ENCODE results near the gene HDHD2.
A peak's percentile ranks its signal among the peaks of the same experiment; 100 is the strongest.

Gene HDHD2

DNA sequence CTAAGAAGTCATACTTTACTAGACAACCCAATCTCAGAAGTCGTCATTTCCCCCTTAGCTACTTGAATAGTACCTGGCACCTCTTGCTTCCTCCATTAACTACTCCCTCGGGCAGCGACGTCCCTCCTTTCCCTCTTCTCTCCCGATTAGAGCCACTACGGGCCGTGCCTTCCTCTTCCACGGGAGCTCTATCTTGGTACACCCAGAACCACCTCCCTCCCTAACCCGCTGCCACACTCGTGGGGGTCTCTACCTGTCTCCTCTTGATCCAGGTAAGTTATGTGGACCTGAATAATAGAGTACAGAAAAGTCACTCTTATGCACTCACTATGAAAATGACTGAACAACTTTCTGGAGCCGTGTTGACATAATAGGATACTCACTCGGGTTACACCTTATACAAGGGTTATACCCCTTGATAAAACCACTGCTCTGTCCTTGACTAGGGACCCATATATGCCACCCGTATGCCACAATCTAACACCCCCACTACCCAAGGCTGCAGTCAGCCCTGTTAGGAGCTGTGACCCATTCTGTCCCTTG is 595 bp upstream of the HDHD2 start:
- Histone ChIP-seq H3K36me3 (ENCODE audit: control insufficient read depth in 1 of 2, insufficient read depth in 2 of 2, low read length in 2 of 2) (peaks cover 0 to 8% of the 10 kb centered on the region in 2 donors), H3K4me3 (ENCODE audit: low read depth in 1 of 2, low read length in 2 of 2) (peak overlapping the region; percentile 94 to 96), H3K27me3 (ENCODE audit: control insufficient read depth in 1 of 2, insufficient read depth in 2 of 2, low read length in 2 of 2) (no peaks in the 10 kb centered on the region), H3K4me1 (ENCODE audit: control insufficient read depth in 1 of 2, insufficient read depth in 2 of 2, low read length in 2 of 2) (peaks cover 18 to 26% of the 10 kb centered on the region in 2 donors), H3K27ac (ENCODE audit: low read depth, low read length) (peak overlapping the region; percentile 83), H3K9me3 (ENCODE audit: control insufficient read depth in 1 of 2, low read length in 2 of 2) (no peaks in the 10 kb centered on the region), H3K9ac (ENCODE audit: low read depth in 1 of 2, low read length in 2 of 2) (peak overlapping the region; percentile 90 to 95)

DNA sequence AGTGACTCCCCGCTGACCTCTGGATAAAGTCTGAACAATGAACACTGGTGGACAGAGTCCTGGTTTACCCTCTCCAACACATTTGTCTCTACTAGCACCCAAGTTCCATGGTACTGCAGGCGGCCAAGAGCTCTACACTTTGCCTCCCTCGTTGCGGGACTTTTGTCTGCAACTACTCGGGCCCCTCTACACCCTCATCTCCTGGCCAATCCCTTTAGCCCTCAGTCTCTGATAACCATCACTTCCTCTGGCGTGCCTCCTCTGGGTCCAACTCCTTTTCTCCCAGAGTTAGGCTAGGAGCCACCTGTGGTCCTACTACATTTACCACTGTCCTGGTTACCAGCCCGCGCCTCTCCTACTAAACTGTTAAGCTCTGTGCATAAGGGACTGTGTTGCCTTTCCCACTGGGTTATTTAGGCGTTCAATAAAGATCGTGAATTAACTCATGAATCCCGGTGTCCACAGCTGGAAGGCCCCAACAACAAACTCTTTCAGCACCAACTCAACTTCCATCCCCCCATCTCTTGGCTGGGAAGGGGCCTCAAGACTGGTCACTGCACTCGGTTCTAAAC is 757 bp downstream of the HDHD2 start:
- H3K9ac ChIP-seq (ENCODE audit: low read depth in 1 of 2, low read length in 2 of 2) = peak overlapping the region; percentile 90 to 95
- no peaks in the 10 kb centered on the region for H3K27me3 ChIP-seq (ENCODE audit: control insufficient read depth in 1 of 2, insufficient read depth in 2 of 2, low read length in 2 of 2)
- no peaks in the 10 kb centered on the region for H3K9me3 ChIP-seq (ENCODE audit: control insufficient read depth in 1 of 2, low read length in 2 of 2)
- H3K4me1 ChIP-seq (ENCODE audit: control insufficient read depth in 1 of 2, insufficient read depth in 2 of 2, low read length in 2 of 2) = peaks cover 18 to 26% of the 10 kb centered on the region in 2 donors
- H3K27ac ChIP-seq (ENCODE audit: low read depth, low read length) = peak overlapping the region; percentile 83
- H3K4me3 ChIP-seq (ENCODE audit: low read depth in 1 of 2, low read length in 2 of 2) = peak overlapping the region; percentile 94 to 96
- H3K36me3 ChIP-seq (ENCODE audit: control insufficient read depth in 1 of 2, insufficient read depth in 2 of 2, low read length in 2 of 2) = peaks cover 0 to 7% of the 10 kb centered on the region in 2 donors

DNA sequence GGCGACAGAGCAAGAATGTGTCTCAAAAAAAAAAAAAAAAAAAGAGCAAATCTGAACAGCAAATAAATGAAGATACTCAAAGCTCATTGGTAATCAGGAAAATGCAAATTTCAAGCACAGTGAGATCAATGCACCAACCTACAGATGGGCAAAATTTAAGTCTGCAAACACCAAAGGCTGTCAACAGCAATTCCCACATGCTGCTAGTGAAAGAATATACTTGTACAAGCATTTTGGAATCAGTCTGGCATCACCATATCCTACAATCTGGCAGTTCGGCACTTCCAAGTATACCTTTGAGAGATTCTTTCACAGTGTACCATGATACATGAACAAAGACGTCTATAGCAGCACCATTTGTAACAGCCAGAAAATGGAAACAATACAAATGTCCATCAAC is 4.1 kb downstream of the HDHD2 start:
- no peaks in the 10 kb centered on the region for H3K36me3 ChIP-seq (ENCODE audit: control insufficient read depth in 1 of 2, insufficient read depth in 2 of 2, low read length in 2 of 2)
- H3K9me3 ChIP-seq (ENCODE audit: control insufficient read depth in 1 of 2, low read length in 2 of 2) = no peaks in the 10 kb centered on the region
- no peaks in the 10 kb centered on the region for H3K27me3 ChIP-seq (ENCODE audit: control insufficient read depth in 1 of 2, insufficient read depth in 2 of 2, low read length in 2 of 2)
- peaks cover 16 to 20% of the 10 kb centered on the region in 2 donors for H3K4me1 ChIP-seq (ENCODE audit: control insufficient read depth in 1 of 2, insufficient read depth in 2 of 2, low read length in 2 of 2)
- no peak overlapping the region for H3K27ac ChIP-seq (ENCODE audit: low read depth, low read length)
- no peak overlapping the region for H3K4me3 ChIP-seq (ENCODE audit: low read depth in 1 of 2, low read length in 2 of 2)
- no peak overlapping the region for H3K9ac ChIP-seq (ENCODE audit: low read depth in 1 of 2, low read length in 2 of 2)

DNA sequence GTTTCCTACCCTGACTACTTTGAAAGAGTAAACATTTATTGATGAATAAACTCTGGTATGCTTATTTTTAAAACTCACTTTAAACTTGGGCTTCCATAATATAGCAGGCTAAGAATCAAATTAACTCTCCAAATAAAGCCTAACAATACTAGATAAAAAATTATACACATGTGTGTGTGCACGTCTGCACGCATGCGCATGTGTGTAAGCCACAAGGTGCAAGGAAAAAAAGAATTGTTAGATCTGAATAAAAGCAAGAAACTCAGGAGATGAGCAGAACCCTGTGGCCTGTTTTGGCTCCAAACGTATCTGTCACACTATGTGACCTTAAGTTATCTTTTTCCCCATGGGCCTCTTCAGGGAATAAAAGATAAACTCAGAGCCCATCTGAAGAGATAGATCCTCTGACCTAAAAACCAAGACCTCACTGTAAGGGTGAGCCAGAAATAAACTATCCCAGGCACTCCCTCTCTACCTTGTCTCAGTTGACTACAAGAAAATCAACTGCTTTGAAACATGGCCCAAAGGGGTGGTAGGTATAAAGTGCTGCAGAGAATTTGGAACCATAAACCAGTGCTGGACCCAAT is 6.3 kb downstream of the HDHD2 start:
- Histone ChIP-seq H3K4me1 (ENCODE audit: control insufficient read depth in 1 of 2, insufficient read depth in 2 of 2, low read length in 2 of 2) (peaks cover 1 to 7% of the 10 kb centered on the region in 2 donors), H3K9ac (ENCODE audit: low read depth in 1 of 2, low read length in 2 of 2) (no peak overlapping the region), H3K4me3 (ENCODE audit: low read depth in 1 of 2, low read length in 2 of 2) (no peak overlapping the region), H3K36me3 (ENCODE audit: control insufficient read depth in 1 of 2, insufficient read depth in 2 of 2, low read length in 2 of 2) (no peaks in the 10 kb centered on the region), H3K27ac (ENCODE audit: low read depth, low read length) (no peak overlapping the region), H3K27me3 (ENCODE audit: control insufficient read depth in 1 of 2, insufficient read depth in 2 of 2, low read length in 2 of 2) (no peaks in the 10 kb centered on the region), H3K9me3 (ENCODE audit: control insufficient read depth in 1 of 2, low read length in 2 of 2) (no peaks in the 10 kb centered on the region)

DNA sequence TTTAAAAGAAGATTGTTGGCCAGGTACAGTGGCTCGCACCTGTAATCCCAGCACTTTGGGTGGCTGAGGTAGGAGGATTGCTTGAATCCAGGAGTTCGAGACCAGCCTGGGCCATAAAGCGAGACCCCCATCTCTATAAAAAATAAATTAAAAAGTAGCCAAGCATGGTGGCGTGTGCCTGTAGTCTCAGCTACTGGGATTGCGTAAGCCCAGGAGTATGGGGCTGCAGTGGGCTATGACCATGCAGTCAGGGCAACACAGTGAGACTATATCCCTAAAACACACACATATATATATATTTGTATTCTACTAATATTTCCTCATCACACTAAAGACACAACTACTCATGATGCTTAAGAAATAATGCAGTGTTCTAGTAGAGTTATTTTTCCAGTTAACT is 7.1 kb downstream of the HDHD2 start:
- no peaks in the 10 kb centered on the region for H3K27me3 ChIP-seq (ENCODE audit: control insufficient read depth in 1 of 2, insufficient read depth in 2 of 2, low read length in 2 of 2)
- H3K27ac ChIP-seq (ENCODE audit: low read depth, low read length) = no peak overlapping the region
- H3K36me3 ChIP-seq (ENCODE audit: control insufficient read depth in 1 of 2, insufficient read depth in 2 of 2, low read length in 2 of 2) = no peaks in the 10 kb centered on the region
- no peak overlapping the region for H3K4me3 ChIP-seq (ENCODE audit: low read depth in 1 of 2, low read length in 2 of 2)
- H3K9me3 ChIP-seq (ENCODE audit: control insufficient read depth in 1 of 2, low read length in 2 of 2) = no peaks in the 10 kb centered on the region
- H3K9ac ChIP-seq (ENCODE audit: low read depth in 1 of 2, low read length in 2 of 2) = no peak overlapping the region
- no peaks in the 10 kb centered on the region for H3K4me1 ChIP-seq (ENCODE audit: control insufficient read depth in 1 of 2, insufficient read depth in 2 of 2, low read length in 2 of 2)

DNA sequence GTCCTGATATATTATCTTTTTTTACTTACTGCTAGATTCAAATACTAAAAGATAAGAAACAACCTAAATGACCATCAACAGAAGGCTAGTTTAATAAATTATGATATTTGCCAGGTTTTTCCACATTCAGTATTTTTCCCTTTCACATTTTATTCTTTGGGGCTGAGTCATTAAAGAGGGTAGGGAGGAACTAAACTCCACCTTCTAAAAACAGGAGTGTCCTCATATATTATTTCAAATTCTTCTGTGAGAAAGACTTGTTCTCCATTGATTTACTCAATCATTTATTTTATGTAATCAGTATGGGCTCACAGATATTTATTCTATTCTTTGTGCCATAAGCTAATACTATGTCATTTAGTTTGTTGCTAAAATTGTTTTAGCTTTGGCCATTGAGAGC is 9.0 kb downstream of the HDHD2 start:
- Histone ChIP-seq H3K9me3 (ENCODE audit: control insufficient read depth in 1 of 2, low read length in 2 of 2) (no peaks in the 10 kb centered on the region), H3K27ac (ENCODE audit: low read depth, low read length) (no peak overlapping the region), H3K4me1 (ENCODE audit: control insufficient read depth in 1 of 2, insufficient read depth in 2 of 2, low read length in 2 of 2) (no peaks in the 10 kb centered on the region), H3K36me3 (ENCODE audit: control insufficient read depth in 1 of 2, insufficient read depth in 2 of 2, low read length in 2 of 2) (peaks cover 0 to 5% of the 10 kb centered on the region in 2 donors), H3K27me3 (ENCODE audit: control insufficient read depth in 1 of 2, insufficient read depth in 2 of 2, low read length in 2 of 2) (no peaks in the 10 kb centered on the region), H3K9ac (ENCODE audit: low read depth in 1 of 2, low read length in 2 of 2) (no peak overlapping the region), H3K4me3 (ENCODE audit: low read depth in 1 of 2, low read length in 2 of 2) (no peak overlapping the region)

DNA sequence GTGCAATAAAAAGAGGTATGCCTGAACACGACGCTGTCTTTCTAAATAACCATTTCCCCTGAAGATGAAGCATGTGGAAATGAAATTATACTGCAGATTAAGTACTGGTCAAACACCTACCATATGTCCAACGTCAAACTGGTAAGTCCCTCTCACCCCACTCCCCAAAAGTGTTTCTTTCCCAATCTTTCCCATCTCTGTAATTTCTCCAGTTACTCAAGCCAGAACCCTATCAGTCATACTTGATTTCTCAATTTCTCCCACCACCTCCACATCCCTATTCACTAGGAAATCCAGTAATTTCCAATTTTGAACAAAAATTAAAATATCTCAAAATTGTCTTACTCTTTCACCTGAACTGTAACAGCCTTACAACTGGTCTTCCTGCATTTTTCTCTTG is 29.2 kb downstream of the HDHD2 start:
- H3K27me3 ChIP-seq (ENCODE audit: control insufficient read depth in 1 of 2, insufficient read depth in 2 of 2, low read length in 2 of 2) = no peaks in the 10 kb centered on the region
- H3K9ac ChIP-seq (ENCODE audit: low read depth in 1 of 2, low read length in 2 of 2) = no peak overlapping the region
- H3K27ac ChIP-seq (ENCODE audit: low read depth, low read length) = no peak overlapping the region
- H3K9me3 ChIP-seq (ENCODE audit: control insufficient read depth in 1 of 2, low read length in 2 of 2) = no peaks in the 10 kb centered on the region
- H3K4me3 ChIP-seq (ENCODE audit: low read depth in 1 of 2, low read length in 2 of 2) = no peak overlapping the region
- no peaks in the 10 kb centered on the region for H3K4me1 ChIP-seq (ENCODE audit: control insufficient read depth in 1 of 2, insufficient read depth in 2 of 2, low read length in 2 of 2)
- H3K36me3 ChIP-seq (ENCODE audit: control insufficient read depth in 1 of 2, insufficient read depth in 2 of 2, low read length in 2 of 2) = peaks cover 0 to 5% of the 10 kb centered on the region in 2 donors

DNA sequence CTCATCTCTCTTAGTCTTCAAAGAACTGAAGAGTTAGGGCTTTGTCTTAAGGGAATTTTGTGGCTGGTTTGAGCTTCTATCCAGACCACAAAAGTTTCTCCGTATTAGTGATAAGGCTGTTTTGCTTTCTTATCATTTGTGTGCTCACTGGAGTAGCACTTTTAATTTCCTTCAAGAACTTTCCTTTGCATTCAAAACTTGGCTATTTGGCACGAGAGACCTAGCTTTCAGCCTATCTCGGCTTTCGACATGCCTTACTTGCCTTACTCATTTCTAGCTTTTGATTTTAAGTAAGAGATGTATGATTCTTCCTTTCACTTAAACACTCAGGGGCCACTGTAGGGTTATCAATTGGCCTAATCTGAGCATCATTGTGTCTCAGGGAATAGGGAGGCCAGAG is 29.9 kb downstream of the HDHD2 start:
- Histone ChIP-seq H3K27ac (ENCODE audit: low read depth, low read length) (no peak overlapping the region), H3K36me3 (ENCODE audit: control insufficient read depth in 1 of 2, insufficient read depth in 2 of 2, low read length in 2 of 2) (peaks cover 0 to 5% of the 10 kb centered on the region in 2 donors), H3K4me3 (ENCODE audit: low read depth in 1 of 2, low read length in 2 of 2) (no peak overlapping the region), H3K9me3 (ENCODE audit: control insufficient read depth in 1 of 2, low read length in 2 of 2) (no peaks in the 10 kb centered on the region), H3K27me3 (ENCODE audit: control insufficient read depth in 1 of 2, insufficient read depth in 2 of 2, low read length in 2 of 2) (no peaks in the 10 kb centered on the region), H3K9ac (ENCODE audit: low read depth in 1 of 2, low read length in 2 of 2) (no peak overlapping the region), H3K4me1 (ENCODE audit: control insufficient read depth in 1 of 2, insufficient read depth in 2 of 2, low read length in 2 of 2) (no peaks in the 10 kb centered on the region)

DNA sequence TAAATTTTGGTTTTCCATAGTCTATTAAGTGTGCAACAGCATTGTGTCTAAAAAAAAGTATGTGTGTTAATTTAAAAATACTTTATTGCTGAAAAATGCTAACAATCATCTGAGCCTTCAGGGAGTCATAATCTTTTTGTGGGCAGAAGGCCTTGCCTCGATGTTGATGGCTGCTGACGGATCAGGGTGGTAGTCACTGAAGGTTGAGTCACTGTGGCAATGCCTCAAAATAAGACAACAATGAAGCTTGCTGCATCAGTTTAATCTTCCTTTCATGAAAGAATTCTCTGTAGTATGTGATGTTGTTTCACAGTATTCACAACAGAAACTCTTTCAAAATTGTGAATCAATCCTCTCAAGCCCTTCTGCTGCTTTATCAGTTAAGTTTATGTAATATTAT is 31.3 kb downstream of the HDHD2 start:
- Histone ChIP-seq H3K4me3 (ENCODE audit: low read depth in 1 of 2, low read length in 2 of 2) (no peak overlapping the region), H3K4me1 (ENCODE audit: control insufficient read depth in 1 of 2, insufficient read depth in 2 of 2, low read length in 2 of 2) (no peaks in the 10 kb centered on the region), H3K36me3 (ENCODE audit: control insufficient read depth in 1 of 2, insufficient read depth in 2 of 2, low read length in 2 of 2) (peaks cover 9 to 16% of the 10 kb centered on the region in 2 donors), H3K9ac (ENCODE audit: low read depth in 1 of 2, low read length in 2 of 2) (no peak overlapping the region), H3K27ac (ENCODE audit: low read depth, low read length) (no peak overlapping the region), H3K9me3 (ENCODE audit: control insufficient read depth in 1 of 2, low read length in 2 of 2) (no peaks in the 10 kb centered on the region), H3K27me3 (ENCODE audit: control insufficient read depth in 1 of 2, insufficient read depth in 2 of 2, low read length in 2 of 2) (no peaks in the 10 kb centered on the region)

DNA sequence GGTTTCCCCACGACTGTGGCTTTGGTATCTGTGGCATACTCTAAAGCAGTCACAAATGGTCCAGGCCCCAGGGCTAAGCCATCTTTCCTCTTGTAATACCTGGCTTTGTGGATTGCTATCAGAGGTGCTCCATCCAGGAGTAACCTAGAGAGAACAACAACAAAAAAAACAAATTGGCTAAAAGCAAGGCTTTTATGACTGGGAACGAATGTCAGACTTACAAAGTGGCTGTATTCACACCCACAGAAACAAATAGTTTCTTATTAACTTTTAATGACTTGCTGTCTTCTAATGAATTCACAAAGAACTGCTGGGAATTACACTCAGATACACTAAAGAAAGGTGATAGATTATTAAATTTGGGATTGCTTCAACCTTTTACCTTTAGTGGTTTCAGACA is 35.1 kb downstream of the HDHD2 start:
- peaks cover 17 to 47% of the 10 kb centered on the region in 2 donors for H3K36me3 ChIP-seq (ENCODE audit: control insufficient read depth in 1 of 2, insufficient read depth in 2 of 2, low read length in 2 of 2)

More for the DNA sequence above, 35.1 kb downstream of the HDHD2 start:
- H3K27ac ChIP-seq (ENCODE audit: low read depth, low read length) = no peak overlapping the region
- no peaks in the 10 kb centered on the region for H3K4me1 ChIP-seq (ENCODE audit: control insufficient read depth in 1 of 2, insufficient read depth in 2 of 2, low read length in 2 of 2)
- H3K9me3 ChIP-seq (ENCODE audit: control insufficient read depth in 1 of 2, low read length in 2 of 2) = no peaks in the 10 kb centered on the region
- no peak overlapping the region for H3K9ac ChIP-seq (ENCODE audit: low read depth in 1 of 2, low read length in 2 of 2)
- H3K4me3 ChIP-seq (ENCODE audit: low read depth in 1 of 2, low read length in 2 of 2) = no peak overlapping the region
- no peaks in the 10 kb centered on the region for H3K27me3 ChIP-seq (ENCODE audit: control insufficient read depth in 1 of 2, insufficient read depth in 2 of 2, low read length in 2 of 2)
